GM18526 (cell line): ENCODE results near the gene RITA1.

ENCODE experiments used
- POLR2A ChIP-seq: IDR thresholded peaks from 3 replicates; pipeline ENCODE4 v1.6.1; 2011; ENCODE audit not compliant: insufficient read length; ENCODE audit errors: extremely low read depth

The RITA1 gene

DNA sequence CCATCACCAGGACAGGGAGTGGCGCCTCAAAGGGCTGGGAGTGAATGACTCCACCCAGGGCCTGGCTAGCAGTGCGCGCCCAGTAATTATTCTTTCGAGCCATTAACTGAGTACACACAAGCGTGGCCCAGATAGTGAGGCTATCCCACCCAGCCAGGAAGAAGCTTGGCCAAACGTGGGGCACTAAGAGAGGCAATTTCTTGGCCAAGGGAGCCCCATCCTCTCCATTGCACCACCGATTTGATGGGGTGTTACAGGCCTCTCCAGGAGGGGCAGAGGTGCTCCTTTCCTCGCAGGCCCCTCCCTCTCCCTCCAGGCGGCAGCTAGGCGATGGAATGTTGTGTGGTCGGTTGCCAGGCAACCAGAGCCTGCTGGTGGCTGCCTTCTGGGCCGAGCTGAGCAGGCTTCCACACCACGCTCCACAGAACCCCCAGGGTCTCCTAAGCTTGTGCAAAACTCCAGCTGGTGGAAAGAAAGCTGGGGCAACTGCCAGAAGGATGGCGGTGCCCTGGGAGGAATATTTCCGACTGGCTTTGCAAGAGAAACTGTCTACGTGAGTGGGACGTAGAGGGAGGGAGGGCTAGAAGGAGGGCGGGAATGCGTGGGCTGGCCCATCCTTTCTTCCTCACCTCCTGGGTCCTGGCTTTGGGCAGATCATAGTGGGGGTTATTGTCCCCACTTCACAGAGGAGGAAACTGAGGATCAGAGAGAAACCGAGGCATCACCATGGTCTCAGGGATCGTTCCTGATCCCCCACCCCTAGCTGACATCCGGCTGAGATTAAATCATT is 36.0 kb upstream of the RITA1 start, which contains the start of gene CFAP73:
TSS of gene CFAP73 (plus strand) at position 364 of the 790 bp plus-strand sequence. CDS start at position 498, 134 bp downstream.
- no peak for TF ChIP-seq POLR2A

DNA sequence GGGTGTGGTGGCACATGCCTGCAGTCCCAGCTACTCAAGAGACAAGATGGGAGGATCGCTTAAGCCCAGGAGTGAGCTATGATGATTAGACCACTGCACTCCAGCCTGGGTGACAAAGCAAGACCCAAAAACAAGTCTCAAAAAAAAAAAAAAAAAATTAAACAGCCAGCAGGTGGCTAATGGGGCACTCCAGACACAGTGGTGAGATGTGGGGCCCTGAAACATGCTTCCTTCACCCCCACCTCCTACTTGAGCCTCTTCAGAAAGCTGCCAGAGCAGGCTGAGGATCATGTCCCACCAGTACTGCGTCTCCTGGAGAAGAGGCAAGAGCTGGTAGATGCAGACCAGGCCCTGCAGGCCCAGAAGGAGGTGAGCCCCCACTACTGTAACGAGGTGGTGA is 33.9 kb upstream of the RITA1 start:
- TF ChIP-seq POLR2A: no peak

DNA sequence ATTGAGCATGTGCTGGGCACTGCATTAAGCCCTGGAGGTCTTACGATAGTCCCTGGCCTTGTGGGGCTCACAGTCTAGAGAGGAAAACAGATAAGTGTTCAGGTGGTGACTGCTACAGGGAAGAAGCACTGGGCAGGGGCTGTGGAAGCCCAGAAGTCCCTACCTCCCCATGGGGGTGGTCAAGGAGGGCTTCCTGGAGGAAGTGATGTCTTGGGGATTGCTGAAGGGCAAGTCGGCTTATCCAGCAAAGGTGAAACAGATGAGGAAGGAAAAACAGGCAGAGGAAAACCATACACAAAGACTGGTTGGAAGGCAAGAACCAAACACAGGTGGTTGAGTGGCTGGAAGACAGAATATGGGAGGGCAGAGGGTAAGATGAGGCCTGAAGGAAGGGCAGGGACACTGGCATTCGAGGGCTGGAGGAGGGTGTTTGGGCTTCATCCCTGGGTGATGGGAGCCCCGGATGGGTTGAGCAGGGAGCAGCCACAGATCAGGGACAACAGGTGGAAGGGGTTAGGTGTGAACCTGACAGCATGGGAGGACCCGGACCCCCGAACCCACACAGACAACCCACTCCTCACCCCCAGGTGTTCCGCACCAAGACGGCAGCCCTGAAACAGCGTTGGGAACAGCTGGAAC is 33.2 kb upstream of the RITA1 start:
- TF ChIP-seq POLR2A: no peak

DNA sequence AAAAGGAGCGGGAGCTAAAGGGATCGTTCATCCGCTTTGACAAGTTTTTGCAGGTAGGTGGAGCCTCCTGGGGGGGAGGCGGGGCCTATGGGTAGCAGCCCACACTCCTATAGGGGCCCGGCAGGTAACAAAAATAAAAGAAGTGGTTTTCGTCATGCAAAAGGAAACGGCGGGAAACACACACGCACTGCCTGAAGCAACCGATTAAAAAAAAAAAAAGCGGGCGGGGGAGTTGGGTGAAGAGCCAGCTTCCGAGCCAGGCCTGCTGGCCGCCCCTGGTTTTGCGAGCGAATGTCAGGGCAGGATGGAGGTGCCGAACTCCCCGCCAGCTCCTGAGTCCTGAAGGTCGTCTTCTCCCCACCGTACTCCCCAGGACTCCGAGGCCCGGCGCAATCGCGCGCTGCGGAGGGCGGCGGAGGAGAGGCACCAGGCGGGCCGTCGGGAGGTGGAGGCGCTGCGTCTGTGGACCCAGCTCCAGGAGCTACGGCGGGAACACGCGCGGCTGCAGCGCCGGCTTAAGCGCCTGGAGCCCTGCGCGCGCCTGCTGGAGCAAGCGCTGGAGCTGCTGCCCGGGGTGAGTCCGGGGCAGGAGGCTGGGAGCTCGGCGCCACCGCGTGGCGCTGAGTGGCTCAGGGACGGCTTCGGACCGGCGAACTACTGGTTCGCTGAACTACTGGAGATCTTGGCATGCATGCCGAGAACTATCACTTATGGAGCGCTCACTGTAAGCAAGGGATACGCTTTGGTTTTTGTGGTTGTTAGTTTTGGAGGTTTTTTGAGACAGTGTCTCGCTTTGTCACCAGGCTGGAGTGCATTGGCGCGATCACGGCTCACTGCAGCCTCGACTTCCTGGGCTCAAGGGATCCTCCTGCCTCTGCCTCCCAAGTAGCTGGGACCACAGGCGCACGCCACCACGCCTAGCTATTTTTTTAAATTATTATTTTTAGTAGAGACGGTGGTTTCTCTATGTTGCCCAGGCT is 32.4 kb upstream of the RITA1 start:
- TF ChIP-seq POLR2A: no peak

DNA sequence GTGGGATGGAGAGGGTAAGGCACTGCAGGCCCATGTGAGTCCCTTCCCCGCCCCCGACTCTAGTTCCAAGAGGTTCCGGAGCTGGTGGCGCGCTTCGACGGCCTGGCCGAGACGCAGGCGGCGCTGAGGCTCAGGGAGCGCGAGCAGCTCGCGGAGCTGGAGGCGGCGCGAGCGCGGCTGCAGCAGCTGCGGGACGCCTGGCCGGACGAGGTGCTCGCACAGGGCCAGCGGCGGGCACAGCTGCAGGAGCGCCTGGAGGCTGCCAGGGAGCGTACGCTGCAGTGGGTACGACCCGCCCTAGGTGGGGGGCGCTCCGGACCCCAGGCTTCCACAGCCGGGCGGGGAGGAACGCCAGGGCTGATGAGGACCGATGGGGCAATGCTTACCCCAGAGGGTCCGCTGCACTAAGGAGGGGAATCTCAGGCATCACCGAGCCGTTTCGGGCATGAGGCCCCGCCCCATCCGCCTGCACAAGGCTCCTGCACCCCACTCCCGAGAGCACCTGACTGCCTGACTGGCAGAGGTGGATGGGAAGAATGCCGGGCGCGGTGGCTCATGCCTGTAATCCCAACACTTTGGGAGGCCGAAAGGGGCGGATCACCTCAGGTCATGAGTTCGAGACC is 31.1 kb upstream of the RITA1 start:
- TF ChIP-seq POLR2A: no peak

DNA sequence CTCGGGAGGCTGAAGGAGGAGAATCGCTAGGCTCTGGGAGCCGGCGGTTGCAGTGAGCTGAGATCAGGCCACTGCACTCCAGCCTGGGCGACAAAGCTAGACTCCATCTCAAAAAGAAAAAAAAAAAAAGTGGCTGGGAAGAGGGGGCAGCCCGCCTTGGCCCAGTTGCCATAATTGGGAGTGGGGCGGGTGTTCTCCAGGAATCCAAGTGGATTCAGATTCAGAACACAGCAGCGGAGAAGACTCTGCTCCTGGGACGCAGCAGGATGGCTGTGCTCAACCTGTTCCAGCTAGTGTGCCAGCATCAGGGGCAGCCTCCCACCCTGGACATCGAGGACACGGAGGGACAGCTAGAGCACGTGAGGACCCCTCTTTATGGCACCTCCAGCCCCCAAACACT is 30.5 kb upstream of the RITA1 start:
- no peak for TF ChIP-seq POLR2A

DNA sequence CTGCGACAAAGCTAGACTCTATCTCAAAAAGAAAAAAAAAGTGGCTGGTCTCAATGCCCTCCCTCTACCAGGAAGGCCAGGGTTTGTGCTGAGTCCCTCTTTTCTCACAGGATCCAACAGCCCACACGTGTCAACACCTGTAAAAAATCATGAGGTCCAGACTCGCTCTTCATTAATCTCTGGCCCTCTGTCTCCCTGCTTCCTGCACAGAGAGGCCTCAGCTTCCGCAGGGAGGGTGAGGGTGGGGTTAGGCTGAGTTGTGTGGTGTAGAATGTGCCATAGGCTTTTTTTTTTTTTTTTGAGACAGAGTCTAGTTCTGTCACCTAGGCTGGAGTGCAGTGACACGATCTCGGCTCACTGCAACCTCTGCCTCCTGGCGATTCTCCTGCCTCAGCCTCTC is 29.9 kb upstream of the RITA1 start:
- TF ChIP-seq POLR2A: no peak

DNA sequence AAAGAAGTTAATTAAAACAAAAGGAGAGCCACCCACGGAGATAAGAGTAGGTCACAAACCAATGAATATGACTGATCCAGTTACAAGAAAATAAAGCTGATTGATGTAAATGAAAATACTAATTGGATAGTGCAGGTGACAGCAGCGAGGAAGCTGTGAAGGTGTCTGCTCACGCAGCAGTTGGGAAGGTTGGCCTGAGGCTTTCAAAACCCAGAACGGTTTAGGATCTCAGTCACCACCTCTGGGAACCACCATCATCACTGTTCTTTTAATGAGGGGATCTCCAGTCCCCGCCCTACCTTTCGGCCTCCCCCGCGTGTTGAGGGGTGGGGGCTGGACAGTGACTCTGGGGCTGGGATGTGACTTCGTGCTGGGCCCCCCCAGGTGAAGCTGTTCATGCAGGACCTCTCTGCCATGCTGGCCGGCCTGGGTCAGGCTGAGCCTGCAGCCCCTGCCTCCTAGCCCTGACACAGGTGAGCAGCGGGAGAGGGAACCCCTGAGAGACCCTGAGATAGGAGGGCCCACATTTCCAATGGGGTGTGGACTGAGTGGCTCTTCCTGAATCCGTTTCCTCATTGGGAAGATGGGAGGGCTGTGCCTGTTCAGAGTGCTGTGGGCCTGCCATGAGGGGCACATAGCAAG is 28.2 kb upstream of the RITA1 start:
- TF ChIP-seq POLR2A: no peak

DNA sequence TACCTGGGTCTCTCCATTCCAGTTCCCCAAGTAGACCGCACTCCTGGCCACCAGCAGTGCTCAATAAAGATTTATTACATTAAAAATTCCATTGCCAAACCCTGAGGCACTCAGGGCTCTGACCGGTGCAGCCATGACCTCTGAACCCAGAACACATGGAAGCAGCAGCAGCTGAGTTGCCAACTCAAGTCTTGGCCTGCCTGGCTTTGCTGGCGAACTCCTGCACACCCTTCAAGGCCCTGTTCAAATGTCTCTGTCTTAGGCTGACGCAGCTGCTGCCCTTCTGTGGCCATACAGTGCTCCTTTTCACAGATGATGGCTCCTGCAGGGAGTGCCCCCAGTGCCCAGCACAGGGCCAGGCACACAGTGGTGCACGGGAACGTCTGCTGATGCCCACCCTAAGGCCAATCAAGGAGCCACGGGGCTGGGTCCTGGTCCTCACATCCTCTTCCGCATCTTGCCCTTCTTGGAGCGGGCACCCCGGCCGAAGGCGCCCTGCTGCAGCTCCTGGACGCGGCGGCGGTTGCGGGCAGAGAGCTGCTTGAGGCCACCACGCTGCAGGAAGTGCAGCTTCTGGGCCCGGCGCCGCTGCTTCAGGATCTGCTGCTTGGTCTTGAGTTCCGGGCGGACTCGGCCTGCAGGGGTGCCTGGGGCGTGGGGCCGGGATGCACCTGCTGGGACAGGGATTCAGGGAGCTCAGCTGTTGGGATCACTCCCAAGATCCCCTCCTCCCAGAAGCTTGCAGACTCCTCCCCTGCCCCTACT is 26.9 kb upstream of the RITA1 start:
- TF ChIP-seq POLR2A: no peak

DNA sequence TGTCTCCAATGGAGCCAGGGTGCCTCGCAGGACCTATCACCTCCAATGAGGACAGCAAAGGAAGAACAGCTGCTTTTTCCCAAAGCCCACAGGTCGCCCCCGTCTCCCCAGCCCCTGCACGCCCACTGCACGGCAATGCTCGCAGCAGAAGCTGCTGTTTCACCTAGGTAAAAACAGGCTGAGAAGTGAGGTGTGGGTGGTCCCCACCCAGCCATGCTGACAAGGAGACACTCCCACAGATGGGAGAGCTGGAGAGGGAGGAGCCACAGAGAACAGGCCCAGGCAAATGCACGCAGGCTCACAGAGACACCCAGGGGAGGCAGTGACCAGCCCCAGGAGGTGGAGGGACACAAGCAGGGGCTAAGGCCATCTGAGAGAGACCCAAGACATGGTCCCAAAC is 25.6 kb upstream of the RITA1 start:
- TF ChIP-seq POLR2A: no peak

DNA sequence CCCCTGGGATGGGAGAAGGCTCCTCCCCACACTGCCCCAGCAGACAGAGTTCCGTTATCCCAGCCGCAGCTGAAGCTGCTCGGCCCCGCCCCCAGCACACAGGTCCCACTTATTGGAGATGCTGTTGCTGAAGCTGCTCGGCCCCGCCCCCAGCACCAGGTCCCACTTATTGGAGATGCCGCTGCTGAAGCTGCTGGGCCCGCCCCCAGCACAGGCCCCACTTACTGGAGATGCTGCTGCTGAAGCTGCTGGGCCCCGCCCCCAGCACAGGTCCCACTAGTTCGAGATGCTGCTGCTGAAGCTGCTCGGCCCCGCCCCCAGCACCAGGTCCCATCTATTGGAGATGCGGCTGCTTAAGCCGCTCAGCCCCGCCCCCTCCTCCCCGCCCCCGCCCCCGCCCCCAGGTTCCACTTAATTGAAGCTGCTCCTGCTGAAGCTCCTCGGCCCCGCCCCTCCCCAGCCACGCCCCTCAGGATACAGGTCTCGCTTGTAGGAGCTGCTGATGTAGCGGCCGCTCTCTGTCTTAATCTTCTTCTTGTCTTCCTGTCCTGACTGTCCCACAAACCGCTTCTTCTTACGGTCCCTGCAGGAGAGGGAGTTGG is 24.0 kb upstream of the RITA1 start:
- TF ChIP-seq POLR2A: no peak

DNA sequence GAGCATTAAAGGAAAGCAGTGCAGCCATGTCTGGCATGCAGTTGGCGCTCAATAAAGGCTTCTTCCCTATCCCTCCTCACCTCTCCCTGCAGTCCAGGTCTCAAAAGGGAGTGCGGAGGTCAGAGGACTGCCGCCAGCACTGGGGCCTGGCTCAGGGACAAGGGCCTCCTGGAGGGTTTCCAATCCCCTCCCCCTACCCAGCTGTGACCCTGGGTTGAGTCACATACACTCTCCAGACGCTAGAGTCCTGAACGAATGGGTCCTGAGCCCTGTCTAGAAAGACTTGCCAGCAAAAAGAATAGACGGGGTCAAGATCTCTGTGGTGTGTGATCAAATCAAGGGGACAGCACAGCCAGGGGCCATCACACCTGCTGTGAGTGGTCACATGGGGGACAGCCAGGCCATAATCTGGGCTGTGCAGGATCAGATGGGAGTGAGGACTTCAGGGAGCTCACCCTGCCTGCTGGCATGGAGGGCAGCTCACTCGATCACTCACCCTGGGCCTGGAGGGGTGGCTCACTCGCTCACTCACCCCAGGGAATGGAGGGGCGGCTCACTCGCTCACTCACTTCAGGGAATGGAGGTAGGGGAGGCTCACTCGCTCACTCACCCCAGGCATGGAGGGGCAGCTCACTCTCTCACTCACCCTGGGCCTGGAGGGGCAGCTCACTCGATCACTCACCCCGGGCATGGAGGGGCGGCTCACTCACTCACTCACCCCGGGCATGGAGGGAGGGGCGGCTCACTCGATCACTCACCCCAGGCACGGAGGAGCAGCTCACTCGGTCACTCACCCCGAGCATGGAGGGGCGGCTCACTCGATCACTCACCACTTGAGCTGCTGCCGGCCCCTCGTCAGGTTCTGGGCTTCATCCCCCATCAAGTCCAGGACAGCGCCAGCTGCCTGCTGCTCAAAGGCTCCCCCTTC is 23.2 kb upstream of the RITA1 start:
- no peak for TF ChIP-seq POLR2A

DNA sequence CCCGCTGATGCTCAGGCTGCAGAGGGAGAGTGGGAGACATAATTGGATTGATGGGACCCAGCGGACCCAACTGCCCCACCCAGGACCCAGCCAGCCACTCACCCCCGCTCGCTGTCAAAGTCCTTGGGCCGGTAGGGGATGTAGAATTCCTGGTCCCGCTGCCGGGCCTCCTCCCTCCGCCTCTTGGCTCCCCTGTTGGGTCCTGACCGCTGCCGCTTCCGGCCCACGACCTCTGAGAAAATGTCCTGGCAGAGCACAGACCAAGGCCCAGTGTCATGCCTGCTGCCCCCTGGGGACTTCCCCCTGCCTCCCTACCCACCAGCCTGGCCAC is 22.5 kb upstream of the RITA1 start:
- TF ChIP-seq POLR2A: no peak

DNA sequence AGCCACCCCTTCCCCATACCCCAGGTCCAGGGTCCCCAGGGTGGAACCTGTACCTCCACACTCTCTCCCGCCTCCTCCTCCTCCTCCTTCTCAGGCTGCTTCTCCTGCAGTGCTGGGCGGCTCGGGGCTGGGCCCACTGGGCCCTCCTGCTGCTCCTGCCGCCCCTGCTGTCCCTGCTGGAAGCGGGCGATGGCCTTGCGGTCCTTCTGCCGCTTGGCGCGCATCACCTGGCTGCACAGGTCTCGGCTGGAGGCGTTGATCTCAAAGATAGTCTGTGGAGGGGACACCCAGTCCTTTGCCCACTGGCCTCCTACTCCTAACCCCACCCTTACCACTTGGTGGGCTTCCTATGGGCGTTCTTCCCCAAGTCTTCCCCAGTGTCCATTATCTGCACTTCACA is 21.5 kb upstream of the RITA1 start:
- no peak for TF ChIP-seq POLR2A
